Measurements from ENCODE around the gene LCORL. TPM values are rescaled to one million over a fixed set of nuclear protein-coding genes. Genes with fewer than 3 reads are reported as not detected.

Gene LCORL
- total RNA-seq, 4 donors from 2014 or later, result 11.4 to 23.6 (median 13.0) TPM

- DNase-seq (ENCODE audit: low spot score), result no peak
- no peak for TF ChIP-seq CTCF (IDR thresholded peaks at IDR 0.05)
- ATAC-seq (ENCODE audit: low FRiP score), result no peak
Measured at GRCh38 chr4:17805580-17806155, 215.9 kb downstream of the LCORL start.

DNA sequence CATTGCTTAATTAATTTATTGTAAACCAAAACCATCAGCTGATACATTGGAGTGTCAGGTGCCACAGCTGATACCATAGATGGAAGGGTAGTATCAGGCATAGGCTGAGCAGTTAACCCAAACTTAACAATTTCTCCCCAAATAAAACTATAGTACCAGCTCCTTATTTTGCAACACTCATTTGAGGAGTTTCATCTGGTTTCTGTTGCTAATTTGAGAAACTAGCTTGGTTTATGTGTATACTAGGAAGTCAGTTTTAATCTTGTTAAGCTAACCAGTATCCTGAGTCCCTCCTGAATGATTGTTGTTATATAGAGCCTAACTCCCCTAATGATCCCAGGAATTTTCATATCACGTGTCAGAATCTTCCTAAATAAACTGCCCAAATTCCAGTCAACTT lies 223.7 kb downstream of the LCORL start:
- no peak for ATAC-seq (ENCODE audit: low FRiP score)
- no peak for TF ChIP-seq CTCF (IDR thresholded peaks at IDR 0.05)
- DNase-seq (ENCODE audit: low spot score), result no peak

GRCh38 chr4:17794730-17795129 lies 226.8 kb downstream of the LCORL start:
- TF ChIP-seq CTCF (IDR thresholded peaks at IDR 0.05), result no peak
- DNase-seq (ENCODE audit: low spot score) (no peak), ATAC-seq (ENCODE audit: low FRiP score) (no peak)

Other genes with a start within 250 kb of the LCORL start
- gene FAM184B, start 240.1 kb downstream of the LCORL start, total RNA-seq, result not detected
- 10 to 100 TPM; 19.0 to 26.5 (median 24.7) TPM for gene DCAF16, start 211.0 kb downstream of the LCORL start, total RNA-seq
- 1 to 10 TPM in 1 of 4 donors, under 1 TPM in 2, not detected in 1; 0.32 to 2.3 (median 0.46) TPM for gene NCAPG, start 210.8 kb downstream of the LCORL start, total RNA-seq

All from omental fat pad (tissue), 4 donors.